Fibroblast of villous mesenchyme (primary cell): ENCODE data around the gene ANXA4. TPM values are rescaled to one million over a fixed set of nuclear protein-coding genes. Genes with fewer than 3 reads are reported as not detected.
A peak's percentile ranks its signal among the peaks of the same experiment; 100 is the strongest.

Source experiments
- DNase-seq: peaks from one replicate; pipeline ENCODE4 v3.0.0-alpha.2; 2010; ENCODE audit warnings: low read depth
- H3K4me3 ChIP-seq: 2 replicates; pipeline ENCODE4 v1.5.1; 2011; ENCODE audit warnings: low read depth, mild to moderate bottlenecking, low read length
- total RNA-seq: library from RNA; depleted of rRNA; stranded (reverse); fragments of >200 nt; gene quantifications from 2 replicates; pipeline ENCODE4 v1.2.3, GENCODE V29; 2012
- TF ChIP-seq, protein P1 (sequence below): IDR thresholded peaks from 2 replicates; pipeline ENCODE4 v1.5.1; 2012; ENCODE audit warnings: low read depth, mild to moderate bottlenecking, low read length; ENCODE audit not compliant: insufficient read depth

Gene ANXA4
- total RNA-seq, 1 donor: 35.8 TPM

DNA sequence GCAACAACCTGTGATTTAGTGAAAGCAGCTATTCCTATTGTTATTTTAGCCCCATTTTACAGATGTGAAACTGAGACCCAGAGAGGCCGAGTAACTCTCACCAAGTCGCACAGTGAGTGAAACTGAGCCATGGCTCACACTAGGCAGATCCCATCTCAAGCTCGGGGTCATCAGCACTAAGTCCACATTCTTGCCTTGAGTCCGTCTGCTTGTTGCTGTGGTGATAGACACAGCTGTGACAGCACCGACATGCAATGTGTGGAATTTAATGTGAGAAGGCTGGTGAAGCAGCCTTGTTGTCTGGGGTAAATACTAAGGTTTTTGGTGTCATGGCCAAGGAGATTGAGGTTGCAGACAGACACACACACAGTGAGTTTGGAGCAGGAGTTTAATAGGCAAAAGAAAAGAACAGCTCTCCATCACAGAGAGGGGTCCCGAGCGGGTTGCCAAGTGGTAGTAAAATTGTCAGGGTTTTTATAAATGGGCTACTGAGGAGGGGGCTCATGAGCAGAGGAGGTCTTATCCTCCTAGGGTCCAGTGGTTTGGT is 47.3 kb downstream of the ANXA4 start:
- TF ChIP-seq, protein P1, sequence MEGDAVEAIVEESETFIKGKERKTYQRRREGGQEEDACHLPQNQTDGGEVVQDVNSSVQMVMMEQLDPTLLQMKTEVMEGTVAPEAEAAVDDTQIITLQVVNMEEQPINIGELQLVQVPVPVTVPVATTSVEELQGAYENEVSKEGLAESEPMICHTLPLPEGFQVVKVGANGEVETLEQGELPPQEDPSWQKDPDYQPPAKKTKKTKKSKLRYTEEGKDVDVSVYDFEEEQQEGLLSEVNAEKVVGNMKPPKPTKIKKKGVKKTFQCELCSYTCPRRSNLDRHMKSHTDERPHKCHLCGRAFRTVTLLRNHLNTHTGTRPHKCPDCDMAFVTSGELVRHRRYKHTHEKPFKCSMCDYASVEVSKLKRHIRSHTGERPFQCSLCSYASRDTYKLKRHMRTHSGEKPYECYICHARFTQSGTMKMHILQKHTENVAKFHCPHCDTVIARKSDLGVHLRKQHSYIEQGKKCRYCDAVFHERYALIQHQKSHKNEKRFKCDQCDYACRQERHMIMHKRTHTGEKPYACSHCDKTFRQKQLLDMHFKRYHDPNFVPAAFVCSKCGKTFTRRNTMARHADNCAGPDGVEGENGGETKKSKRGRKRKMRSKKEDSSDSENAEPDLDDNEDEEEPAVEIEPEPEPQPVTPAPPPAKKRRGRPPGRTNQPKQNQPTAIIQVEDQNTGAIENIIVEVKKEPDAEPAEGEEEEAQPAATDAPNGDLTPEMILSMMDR: no peak
- DNase-seq: peak; percentile 84
- no peak overlapping the region for H3K4me3 ChIP-seq

DNA sequence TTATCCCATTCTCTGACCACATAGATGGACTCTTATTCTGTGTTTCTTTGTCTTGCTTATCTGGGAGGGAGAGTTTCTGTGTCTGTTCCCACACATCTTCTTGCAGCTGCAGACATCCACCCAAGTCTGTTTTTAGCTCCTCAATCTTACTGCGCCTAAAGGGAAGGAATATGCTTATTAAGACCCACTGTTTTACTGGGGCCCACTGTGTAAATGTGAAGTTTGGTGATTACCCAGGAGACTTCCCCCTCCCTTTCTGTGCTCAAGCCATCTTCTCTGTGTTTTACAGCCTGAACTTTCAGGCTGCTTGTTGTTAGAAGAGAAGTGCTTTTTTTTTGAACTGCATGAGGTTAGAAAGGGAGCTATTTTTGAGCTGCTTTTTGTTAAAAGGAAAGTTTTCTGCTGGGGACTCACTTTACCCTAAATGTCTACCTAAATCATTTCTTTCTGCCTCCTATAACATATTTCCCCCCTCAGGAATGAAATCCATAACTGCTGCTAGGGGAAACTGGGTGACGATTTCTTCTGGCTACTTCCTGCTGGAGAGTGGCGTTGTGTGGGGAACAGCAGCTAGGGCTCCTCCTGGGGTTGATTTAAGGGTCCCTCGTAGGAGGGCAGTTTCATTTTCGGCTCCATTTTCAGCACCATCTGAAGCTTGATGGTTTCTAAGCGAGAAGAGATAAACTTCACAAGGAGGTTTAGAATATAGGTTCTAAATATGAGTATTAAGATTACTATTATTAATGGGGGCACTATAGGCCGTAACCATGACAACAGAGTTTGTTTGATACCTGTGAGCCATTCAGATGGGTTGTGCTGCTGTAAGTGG is 48.1 kb downstream of the ANXA4 start:
- peak overlapping the region; percentile 2 for H3K4me3 ChIP-seq
- DNase-seq: peak; percentile 52
- TF ChIP-seq, protein P1: no peak

DNA sequence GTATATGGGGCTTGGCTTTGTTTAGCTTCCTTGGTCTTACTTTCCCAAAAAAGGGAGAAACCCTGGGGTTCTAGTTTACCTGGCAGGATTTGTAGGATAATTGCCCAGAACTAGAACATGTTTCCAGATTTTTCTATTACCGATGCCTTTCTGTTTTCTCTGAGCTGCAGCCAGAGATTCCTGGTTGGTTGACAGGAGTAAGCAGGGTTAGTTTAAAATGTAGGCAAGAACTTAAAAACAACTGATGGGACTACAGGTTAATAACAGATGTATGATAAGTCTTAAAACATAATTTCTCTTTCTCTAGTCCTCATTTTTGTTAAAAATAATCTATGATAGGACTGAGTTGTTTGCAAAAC is 48.6 kb downstream of the ANXA4 start:
- H3K4me3 ChIP-seq: no peak overlapping the region
- TF ChIP-seq, protein P1: no peak

DNA sequence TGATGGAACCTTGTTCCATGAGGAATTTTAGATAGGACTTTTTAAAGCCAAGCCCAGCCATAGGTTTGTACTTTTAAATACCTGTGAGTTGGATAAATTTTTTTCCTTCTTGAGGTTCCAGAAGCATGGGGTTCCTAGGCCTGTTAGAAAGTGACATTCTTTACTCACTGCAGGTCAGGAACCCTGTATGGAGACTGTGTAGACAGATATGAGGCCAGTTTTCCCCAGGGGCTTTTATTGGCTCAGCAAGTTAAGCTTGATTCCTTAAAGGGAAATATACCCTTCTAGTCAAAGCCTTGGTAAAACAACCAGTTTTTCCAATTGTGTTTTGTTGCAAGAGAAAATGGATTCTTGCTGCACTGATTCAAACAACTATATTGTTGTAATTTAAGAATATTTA is 49.1 kb downstream of the ANXA4 start:
- no peak overlapping the region for H3K4me3 ChIP-seq
- peak; percentile 33 for DNase-seq
- TF ChIP-seq, protein P1: no peak

More for the DNA sequence above, 48.6 kb downstream of the ANXA4 start:
- no peak for DNase-seq

DNA sequence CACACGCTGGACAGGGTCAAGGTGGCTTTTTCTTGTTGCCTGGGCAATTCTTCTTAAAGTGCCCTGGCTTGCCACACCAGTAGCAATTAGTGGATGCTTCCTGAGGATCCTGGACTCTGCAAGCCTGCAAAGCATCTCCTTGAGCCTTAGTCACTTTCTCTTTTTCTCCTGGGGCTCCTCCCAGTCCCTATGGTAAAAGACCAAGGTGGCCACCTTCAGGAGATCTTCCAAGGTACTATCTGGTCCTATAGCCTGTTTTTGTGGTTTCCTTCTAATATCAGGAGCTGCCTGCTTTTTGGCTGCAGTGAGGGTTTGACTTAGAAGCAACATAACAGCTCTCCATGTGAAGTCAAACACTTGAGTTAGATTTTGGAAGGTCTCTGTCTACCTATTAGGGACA is 54.2 kb downstream of the ANXA4 start:
- DNase-seq: no peak
- H3K4me3 ChIP-seq: no peak overlapping the region
- TF ChIP-seq, protein P1: no peak

DNA sequence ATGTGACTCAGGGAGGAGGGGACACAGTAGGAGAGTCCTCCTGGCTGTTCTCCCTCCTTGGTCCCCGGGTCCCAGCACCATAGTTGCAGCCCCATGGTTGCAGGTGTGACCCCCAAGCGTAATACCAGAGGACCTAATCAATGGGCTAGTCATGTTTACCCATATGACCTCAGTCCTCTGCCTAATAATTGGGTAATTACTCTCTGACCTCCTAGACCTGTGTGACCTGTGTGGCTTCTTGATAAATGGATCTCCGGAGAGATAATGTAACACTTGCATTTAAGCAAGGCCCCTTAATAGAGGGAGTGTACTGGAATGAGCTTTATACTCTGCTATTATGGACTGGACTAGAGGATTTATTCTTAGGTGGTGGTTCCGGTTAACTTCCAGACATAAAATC is 55.3 kb downstream of the ANXA4 start:
- no peak for DNase-seq
- H3K4me3 ChIP-seq: no peak overlapping the region
- TF ChIP-seq, protein P1: no peak
